HG03457 (cell line): ENCODE measurements around the gene NR3C2.

ENCODE experiments used
- ATAC-seq: cut with Tn5 transposase; IDR thresholded peaks from one replicate; pipeline ENCODE4 v1.9.1; 2021; ENCODE audit warnings: moderate number of reproducible peaks; ENCODE audit not compliant: unreplicated experiment

The NR3C2 gene

GRCh38 chr4:148373093-148373492 lies 69.1 kb downstream of the NR3C2 start:
- no peak for ATAC-seq

GRCh38 chr4:148369919-148370318 lies 72.3 kb downstream of the NR3C2 start:
- no peak for ATAC-seq

- no peak for ATAC-seq
Measured at GRCh38 chr4:148367756-148368155, 74.5 kb downstream of the NR3C2 start.

- ATAC-seq, result no peak
Measured at GRCh38 chr4:148366251-148366650, 76.0 kb downstream of the NR3C2 start.

GRCh38 chr4:148364525-148364924 lies 77.7 kb downstream of the NR3C2 start:
- ATAC-seq, result no peak

- no peak for ATAC-seq
Measured at GRCh38 chr4:148359769-148360168, 82.4 kb downstream of the NR3C2 start.

- ATAC-seq, result no peak
Measured at GRCh38 chr4:148355442-148356123, 86.6 kb downstream of the NR3C2 start.

GRCh38 chr4:148354186-148354585 lies 88.0 kb downstream of the NR3C2 start:
- ATAC-seq, result no peak

- no peak for ATAC-seq
Measured at GRCh38 chr4:148353571-148353970, 88.6 kb downstream of the NR3C2 start.

GRCh38 chr4:148349153-148349552 lies 93.1 kb downstream of the NR3C2 start:
- no peak for ATAC-seq

GRCh38 chr4:148346657-148347056 lies 95.6 kb downstream of the NR3C2 start:
- ATAC-seq, result no peak

GRCh38 chr4:148345509-148345908 lies 96.7 kb downstream of the NR3C2 start:
- no peak for ATAC-seq

GRCh38 chr4:148344941-148345340 lies 97.3 kb downstream of the NR3C2 start:
- no peak for ATAC-seq

- no peak for ATAC-seq
Measured at GRCh38 chr4:148344352-148344751, 97.9 kb downstream of the NR3C2 start.

GRCh38 chr4:148341980-148342800 lies 100.0 kb downstream of the NR3C2 start:
- no peak for ATAC-seq

GRCh38 chr4:148335133-148335532 lies 107.1 kb downstream of the NR3C2 start:
- ATAC-seq, result no peak

GRCh38 chr4:148333265-148333664 lies 108.9 kb downstream of the NR3C2 start:
- ATAC-seq, result no peak

- ATAC-seq, result no peak
Measured at GRCh38 chr4:148332486-148332885, 109.7 kb downstream of the NR3C2 start.

GRCh38 chr4:148330724-148331123 lies 111.5 kb downstream of the NR3C2 start:
- ATAC-seq, result no peak

- no peak for ATAC-seq
Measured at GRCh38 chr4:148330161-148330560, 112.1 kb downstream of the NR3C2 start.

GRCh38 chr4:148329751-148330150 lies 112.5 kb downstream of the NR3C2 start:
- no peak for ATAC-seq

GRCh38 chr4:148327683-148328082 lies 114.5 kb downstream of the NR3C2 start:
- no peak for ATAC-seq
